GM21576 (cell line): ENCODE measurements around the gene ARVCF.

Source experiments
- ATAC-seq: cut with Tn5 transposase; IDR thresholded peaks from one replicate; pipeline ENCODE4 v1.9.1; 2021; ENCODE audit warnings: mild to moderate bottlenecking, moderate library complexity; ENCODE audit not compliant: unreplicated experiment

Gene ARVCF

DNA sequence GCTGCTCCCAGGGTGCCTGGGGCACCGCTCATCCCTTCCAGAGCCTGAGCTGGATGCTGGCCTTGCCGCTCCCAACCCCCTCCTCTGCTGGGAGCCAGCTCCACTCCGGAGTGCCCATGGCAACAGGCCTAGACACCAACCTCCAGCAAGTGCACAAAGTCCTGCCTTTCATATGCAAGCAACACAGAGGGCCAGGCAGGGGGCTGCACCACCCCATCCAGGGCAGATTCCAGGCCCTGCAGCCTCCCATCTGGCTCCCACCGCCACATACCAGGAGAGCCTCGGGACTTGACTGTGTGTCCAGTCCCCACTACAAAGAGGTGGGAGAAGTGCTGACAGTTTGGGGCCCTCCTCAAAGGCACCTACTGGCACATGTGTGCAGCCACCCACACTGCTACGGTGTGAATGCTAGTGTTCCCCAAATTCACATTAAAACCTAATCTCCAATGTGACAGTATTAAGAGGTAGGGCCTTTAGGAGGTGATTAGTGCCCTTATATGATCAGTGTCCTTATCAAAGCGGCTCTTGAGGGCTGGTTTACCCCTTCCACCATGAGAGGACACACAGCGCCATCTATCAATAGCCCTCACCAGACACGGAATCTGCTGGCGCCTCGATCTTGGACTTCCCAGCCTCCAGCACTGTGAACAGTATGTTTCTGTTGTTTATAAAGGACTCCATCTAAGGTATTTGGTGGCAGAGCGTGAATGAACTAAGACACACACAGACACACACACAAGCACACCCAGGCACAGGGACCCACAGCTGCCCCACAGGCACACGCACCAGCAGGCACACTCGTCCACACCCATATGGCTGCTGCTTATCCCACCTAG lies 16.2 kb downstream of the ARVCF start:
- ATAC-seq: no peak

GRCh38 chr22:19998991-19999820 lies 17.4 kb downstream of the ARVCF start:
- ATAC-seq: no peak

DNA sequence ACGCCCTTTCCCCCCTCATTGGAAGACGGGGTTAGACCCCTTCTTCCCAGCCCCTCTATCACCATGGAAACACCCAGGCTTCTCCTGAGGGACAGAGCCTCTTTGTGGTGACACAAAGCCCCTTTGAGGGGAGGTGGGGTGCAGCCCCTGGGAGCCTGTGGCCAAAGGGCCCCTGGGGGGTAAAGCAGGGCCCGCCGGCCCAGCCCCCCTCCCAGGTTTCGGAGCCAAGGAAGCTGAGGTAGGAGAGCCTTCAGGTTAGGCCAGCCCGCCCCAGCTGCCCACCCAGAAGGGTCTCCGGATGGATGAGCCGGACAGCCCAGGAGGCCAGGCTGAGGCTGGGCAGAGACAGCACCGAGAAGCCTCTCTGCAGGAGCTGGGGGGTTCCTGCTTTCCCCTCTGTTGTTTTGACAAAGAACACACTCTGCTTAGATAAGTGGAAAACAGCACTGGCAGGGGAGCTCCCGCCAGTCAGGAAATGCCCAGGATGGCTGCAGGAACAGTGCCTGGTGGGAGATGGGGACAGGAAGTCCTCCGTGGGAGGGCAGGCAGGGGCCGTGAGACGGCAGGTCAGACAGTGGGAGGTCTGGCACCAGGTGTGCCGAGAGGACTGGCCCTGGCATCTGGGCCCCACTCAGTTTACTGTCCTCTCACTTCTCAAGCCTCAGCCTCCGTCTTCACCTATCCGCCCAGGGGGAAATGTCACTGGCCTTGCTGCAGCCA lies 18.2 kb downstream of the ARVCF start:
- ATAC-seq: no peak

DNA sequence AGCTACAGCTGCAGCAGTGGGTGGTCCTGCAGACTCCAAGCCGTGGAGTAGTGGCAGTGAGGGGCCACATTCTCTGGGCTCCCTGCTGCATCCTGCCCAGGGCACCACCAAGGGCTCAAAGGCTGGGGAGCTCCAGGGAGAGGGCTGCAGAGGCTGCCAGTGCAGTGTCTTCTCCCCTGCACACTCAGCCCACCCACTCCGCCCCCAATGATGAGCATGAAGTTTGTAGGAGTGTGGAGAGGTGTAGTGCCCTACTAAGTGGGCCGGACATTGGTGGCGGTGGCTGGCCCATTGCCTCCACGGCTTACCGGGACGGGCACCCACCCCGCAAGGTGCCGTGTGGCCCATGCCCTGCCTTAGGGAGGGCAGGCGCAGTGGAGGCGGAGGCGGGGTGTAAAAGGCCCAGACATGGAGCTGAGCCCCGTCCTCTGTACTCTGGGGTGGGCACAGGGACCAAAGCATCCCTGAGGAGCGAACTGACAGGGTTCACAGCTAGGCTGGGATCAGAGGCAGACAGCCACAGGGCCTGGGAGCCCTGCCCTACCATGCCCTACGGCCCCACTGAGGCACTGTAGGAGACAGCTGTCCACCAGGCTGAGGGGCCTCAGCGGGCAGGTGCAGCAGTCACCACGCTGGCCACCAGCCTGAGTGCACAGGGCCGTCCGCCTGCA lies 18.9 kb downstream of the ARVCF start:
- ATAC-seq: no peak

DNA sequence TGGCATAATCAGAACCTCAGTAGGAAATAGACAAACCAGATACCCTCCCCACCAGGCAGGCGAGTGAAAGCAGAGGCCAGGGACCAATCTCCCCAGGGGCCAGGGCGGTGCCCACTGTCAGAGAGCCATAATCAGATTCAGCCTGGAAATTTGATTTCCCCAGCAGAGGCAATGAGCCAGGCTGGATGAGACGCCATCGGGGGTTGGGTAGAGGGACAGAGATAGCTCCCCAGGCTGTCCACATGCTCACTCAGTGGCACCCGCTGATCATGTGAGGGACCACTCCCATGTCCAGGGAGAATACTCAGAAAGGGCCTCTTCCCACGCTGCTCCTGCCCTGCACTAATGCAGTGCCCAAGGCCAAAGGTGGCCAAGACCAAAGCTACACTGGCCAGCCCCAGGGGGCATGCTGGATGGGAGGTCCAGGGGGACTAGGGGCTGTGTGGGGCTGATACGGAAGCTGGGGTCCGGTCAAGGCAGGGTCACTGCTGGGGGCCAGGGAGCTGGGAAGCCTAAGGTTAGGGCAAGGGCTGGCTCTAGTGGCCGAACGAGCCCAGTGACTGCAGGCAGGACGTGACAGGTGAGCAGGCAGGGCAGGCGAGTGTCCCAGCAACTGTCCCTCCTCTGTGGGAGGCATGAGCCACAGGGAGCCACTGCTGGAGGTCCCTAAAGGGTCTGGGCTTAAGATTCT lies 19.8 kb downstream of the ARVCF start:
- ATAC-seq: no peak

DNA sequence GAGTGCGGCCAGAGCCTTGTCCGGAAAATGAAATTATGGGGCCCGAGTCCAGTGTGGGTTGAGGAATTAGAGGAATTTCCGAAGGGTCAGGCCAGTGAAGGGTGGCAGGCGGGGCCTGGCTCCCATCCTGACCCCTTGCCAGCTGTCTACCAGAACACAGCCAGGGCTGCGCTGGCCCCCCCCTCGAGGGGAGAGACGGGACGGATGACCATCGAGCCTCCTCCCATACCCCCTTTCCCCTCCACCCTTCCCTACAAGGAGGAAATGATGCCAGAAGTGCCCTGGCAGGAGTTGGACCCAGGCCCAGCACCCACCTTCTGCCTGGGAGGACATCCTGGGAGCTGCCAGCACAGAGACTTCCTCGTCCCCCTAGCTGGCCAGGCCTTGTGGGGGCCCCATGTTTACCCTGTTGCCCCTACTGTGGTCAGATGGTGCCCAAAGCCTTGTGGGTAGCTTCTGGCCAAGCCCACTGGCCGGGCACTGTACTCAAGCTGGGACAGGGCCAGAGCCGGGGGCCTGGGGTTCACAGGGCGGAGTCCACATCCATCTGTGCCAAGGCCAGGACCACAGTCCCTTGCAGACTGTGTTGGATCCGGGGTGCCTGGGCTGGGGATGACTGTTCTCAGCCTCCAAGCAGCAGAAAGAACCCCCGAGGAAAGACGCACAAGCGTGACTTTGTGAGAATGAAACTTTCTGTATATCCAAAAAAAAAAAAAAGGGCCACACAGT lies 20.8 kb downstream of the ARVCF start:
- ATAC-seq: no peak

GRCh38 chr22:19994851-19995610 lies 21.6 kb downstream of the ARVCF start:
- ATAC-seq: no peak

GRCh38 chr22:19993926-19994325 lies 22.7 kb downstream of the ARVCF start:
- ATAC-seq: no peak

DNA sequence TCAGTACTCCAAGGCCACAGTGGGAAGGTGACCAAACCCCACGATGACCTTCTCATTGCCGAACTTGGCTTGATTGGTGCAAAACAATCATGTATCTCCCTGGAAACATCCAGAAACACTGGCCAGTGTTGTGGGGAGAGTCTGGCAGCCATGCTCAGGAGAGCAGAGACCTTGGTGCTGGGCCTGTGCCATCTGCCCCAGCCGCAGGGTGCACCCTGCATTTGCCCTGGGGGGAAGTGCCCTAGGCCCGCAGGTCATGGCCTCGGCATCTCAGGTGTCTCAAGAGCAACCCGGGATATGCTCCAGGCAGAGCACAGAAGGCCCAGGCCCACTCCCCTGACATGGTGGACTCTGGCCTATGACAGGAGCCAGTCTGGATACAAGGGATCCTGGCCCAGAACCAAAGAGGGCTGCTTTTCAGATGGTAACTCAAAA lies 23.7 kb downstream of the ARVCF start:
- ATAC-seq: no peak

DNA sequence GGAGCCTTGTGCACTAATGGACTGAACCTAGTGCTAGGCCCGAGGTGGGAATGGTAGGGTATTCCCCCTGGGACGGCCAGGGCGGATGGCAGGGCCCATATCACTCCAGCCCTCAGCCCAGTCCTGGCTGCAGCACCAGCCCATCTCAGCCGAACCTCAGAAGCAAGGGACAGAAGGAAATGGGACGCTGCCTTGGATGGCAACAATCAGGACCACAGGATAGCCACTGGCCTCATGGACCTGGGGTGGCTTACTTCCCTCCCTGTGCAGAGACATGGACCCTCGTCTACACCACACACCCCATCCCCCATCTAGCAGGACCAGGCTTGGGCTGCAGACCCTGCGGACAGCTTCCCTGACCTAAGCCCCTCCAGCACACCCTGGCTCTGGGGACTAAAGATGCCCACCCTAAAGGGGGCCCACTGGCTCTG lies 24.1 kb downstream of the ARVCF start:
- ATAC-seq: no peak

- no peak for ATAC-seq
Measured at GRCh38 chr22:19991645-19992451, 24.8 kb downstream of the ARVCF start.

- no peak for ATAC-seq
Measured at GRCh38 chr22:19991395-19991644, 25.3 kb downstream of the ARVCF start.

DNA sequence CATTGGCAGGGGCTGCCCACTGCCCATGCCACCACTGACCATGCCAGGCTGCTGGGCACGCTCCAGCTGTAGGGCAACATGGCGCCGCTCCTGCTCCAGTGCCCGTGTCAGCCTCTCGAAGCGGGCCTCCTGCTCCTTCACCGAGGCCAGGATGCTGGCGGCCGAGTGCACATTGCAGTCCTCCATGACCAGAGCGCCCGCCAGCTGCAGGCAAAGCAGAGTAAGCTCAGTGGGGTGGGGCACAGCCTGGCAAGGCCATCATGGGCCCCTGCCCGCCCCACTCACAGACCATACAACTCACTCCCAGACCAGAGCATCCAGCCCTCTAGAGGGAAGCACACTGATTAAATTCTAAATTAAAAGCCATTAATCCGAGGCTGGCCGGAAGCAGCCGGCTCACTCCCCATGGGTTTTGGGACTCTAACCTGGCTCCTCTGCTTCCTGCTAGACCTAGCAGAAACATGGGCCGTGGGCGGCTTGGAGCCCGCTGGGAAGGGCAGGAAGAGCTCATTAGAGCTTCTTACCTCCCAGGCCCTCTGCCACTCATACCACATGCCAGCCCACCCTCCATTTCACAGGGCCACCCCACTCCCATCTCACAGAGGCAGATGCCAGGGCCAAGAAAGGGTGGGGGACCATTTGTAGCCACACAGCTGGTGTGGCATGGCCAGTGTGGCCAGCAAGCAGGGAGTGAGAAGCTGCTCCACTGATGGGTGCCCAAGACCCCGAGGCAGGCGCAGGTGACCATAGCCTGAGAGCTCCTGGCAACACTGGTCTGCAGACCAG lies 25.8 kb downstream of the ARVCF start:
- no peak for ATAC-seq

- ATAC-seq: no peak
Measured at GRCh38 chr22:19990188-19990587, 26.4 kb downstream of the ARVCF start.

- no peak for ATAC-seq
Measured at GRCh38 chr22:19989725-19990067, 26.9 kb downstream of the ARVCF start.

GRCh38 chr22:19988965-19989724 lies 27.5 kb downstream of the ARVCF start:
- ATAC-seq: no peak

DNA sequence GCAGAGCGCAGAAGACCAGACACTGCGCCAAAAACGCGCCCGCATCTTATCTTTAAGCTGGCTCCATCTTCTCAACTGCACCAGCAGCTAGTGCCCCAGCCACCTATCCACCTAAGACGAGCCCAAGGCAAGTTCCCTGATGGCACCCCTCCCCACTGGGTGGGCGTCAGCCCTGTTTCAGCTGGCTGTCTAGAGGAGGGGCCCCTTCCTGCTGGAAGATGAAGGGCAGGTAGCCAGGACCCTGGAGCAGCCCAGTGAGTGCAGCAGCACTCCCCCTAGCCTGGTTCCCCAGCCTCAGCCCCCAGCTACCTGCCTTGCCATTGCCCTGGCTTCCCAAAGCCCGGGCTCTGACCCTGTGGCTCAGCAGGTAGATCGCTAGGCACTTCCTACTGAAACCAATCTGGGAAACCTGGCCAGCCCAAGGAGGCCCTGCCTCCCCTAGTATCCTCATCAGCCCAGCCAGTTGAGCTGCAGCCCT lies 28.3 kb downstream of the ARVCF start:
- ATAC-seq: no peak
